Activated CD8-positive, alpha-beta memory T cell treated with anti-CD3 and anti-CD28 coated beads, Interleukin-2, amount 50 U/mL, for 1 hour (primary cell): Measurements from ENCODE around the gene FAXDC2.

ENCODE experiments used
- DNase-seq: peaks from one replicate; pipeline ENCODE4 v3.0.0-alpha.2; 2020; ENCODE audit errors: extremely low read depth

Gene FAXDC2

GRCh38 chr5:154797762-154798161 lies 52.6 kb downstream of the FAXDC2 start:
- no peak for DNase-seq

- no peak for DNase-seq
These were observed 55.2 kb downstream of the FAXDC2 start for GRCh38 chr5:154795235-154795596.

GRCh38 chr5:154794525-154795234 lies 55.7 kb downstream of the FAXDC2 start:
- no peak for DNase-seq

- DNase-seq = no peak
These were observed 56.5 kb downstream of the FAXDC2 start for GRCh38 chr5:154793599-154794524.

GRCh38 chr5:154791535-154791934 lies 58.9 kb downstream of the FAXDC2 start:
- DNase-seq = no peak

- DNase-seq = no peak
These were observed 62.2 kb downstream of the FAXDC2 start for GRCh38 chr5:154788212-154788611.

GRCh38 chr5:154786414-154786813 lies 64.0 kb downstream of the FAXDC2 start:
- no peak for DNase-seq

GRCh38 chr5:154784856-154785255 lies 65.5 kb downstream of the FAXDC2 start:
- no peak for DNase-seq

GRCh38 chr5:154783774-154784460 lies 66.5 kb downstream of the FAXDC2 start:
- no peak for DNase-seq

- no peak for DNase-seq
These were observed 67.4 kb downstream of the FAXDC2 start for GRCh38 chr5:154782812-154783592.

- DNase-seq = no peak
These were observed 68.1 kb downstream of the FAXDC2 start for GRCh38 chr5:154782326-154782725.

- DNase-seq = no peak
These were observed 70.3 kb downstream of the FAXDC2 start for GRCh38 chr5:154780128-154780527.

GRCh38 chr5:154779105-154779504 lies 71.3 kb downstream of the FAXDC2 start:
- DNase-seq = no peak

- no peak for DNase-seq
These were observed 71.9 kb downstream of the FAXDC2 start for GRCh38 chr5:154778534-154778933.

GRCh38 chr5:154776167-154776566 lies 74.2 kb downstream of the FAXDC2 start:
- no peak for DNase-seq

GRCh38 chr5:154773326-154773725 lies 77.1 kb downstream of the FAXDC2 start:
- no peak for DNase-seq

- DNase-seq = no peak
These were observed 79.0 kb downstream of the FAXDC2 start for GRCh38 chr5:154771383-154771901.

GRCh38 chr5:154770111-154770510 lies 80.3 kb downstream of the FAXDC2 start:
- no peak for DNase-seq
